GM12892 (cell line): ENCODE results near the gene CDH20.

Experiments
- POLR2A ChIP-seq: IDR thresholded peaks from 2 replicates; pipeline ENCODE4 v1.6.1; 2011; ENCODE audit warnings: low read depth, low read length, control low read depth
- POLR2AphosphoS5 ChIP-seq: IDR thresholded peaks from 2 replicates; pipeline ENCODE4 v1.6.1; 2011; ENCODE audit warnings: low read depth, low read length, control low read depth
- TAF1 ChIP-seq: IDR thresholded peaks from 2 replicates; pipeline ENCODE4 v1.6.1; 2011; ENCODE audit warnings: low read depth, mild to moderate bottlenecking, control low read depth, low read length, borderline replicate concordance

GRCh38 chr18:61290616-61291015 is 42.6 kb upstream of the CDH20 start:
- TF ChIP-seq TAF1 (no peak), POLR2AphosphoS5 (no peak), POLR2A (no peak)
